ENCODE data around the gene SUV39H1.

- TF ChIP-seq CTCF (IDR thresholded peaks at IDR 0.05) (no peak), ZNF121 (CRISPR knock-in tag; IDR thresholded peaks at IDR 0.05) (no peak), ELF4 (CRISPR knock-in tag; IDR thresholded peaks at IDR 0.05; ENCODE audit: low read depth) (no peak), ZNF317 (CRISPR knock-in tag; IDR thresholded peaks at IDR 0.05; ENCODE audit: borderline replicate concordance, low read depth) (no peak), SMAD3 (CRISPR knock-in tag; IDR thresholded peaks at IDR 0.05; ENCODE audit: borderline replicate concordance) (no peak), ETV6 (CRISPR knock-in tag; IDR thresholded peaks at IDR 0.05) (no peak), HMGXB4 (CRISPR knock-in tag; IDR thresholded peaks at IDR 0.05) (no peak)
Observed at GRCh38 chrX:48676893-48677270, 19.7 kb upstream of the SUV39H1 start.

Data from WTC11 (cell line).